NT2/D1 (cell line): ENCODE results near the gene CCN6.

Experiments
- SUZ12 ChIP-seq: IDR thresholded peaks from 2 replicates; pipeline ENCODE4 v1.6.1; 2011; ENCODE audit not compliant: insufficient read length, insufficient read depth; ENCODE audit errors: extremely low read depth
- YY1 ChIP-seq: IDR thresholded peaks from 2 replicates; pipeline ENCODE4 v1.6.1; 2011; ENCODE audit not compliant: insufficient read length, insufficient read depth

DNA sequence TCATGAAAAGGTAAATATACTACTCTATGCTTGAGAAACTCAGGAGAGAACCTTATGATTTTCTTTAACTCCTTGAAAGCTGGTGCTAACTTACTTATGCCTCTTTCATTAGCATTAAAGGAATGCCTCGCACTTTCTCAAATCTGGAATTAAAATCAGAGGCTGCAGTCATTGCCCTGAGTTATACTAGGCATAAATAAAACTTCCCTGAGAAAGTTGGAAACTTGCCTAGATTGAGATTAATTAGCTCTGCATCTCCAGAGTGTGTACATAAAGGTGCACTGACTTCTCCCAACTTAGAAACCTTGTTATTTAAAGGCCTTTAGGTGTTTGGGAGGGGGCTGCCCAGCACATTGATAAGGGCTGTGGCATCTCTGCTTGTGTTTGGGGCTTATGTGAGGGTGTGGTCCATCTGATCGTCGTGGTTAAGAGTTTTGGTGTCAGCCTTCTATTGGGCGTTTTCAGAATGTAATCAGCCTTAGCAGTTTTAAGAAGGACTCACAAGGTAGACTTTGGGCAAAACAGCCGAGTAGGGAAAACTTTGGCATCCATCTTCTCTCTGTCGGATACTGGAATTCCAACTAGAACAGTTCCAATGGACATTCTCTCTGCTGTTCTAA lies 32.1 kb upstream of the CCN6 start:
- TF ChIP-seq SUZ12 (no peak), YY1 (no peak)
